ENCODE data around the gene KDM1B. TPM values are rescaled to one million over a fixed set of nuclear protein-coding genes. Genes with fewer than 3 reads are reported as not detected.

KDM1B gene
- total RNA-seq, 1 experiment from 2014 or later, result 13.5 TPM

DNA sequence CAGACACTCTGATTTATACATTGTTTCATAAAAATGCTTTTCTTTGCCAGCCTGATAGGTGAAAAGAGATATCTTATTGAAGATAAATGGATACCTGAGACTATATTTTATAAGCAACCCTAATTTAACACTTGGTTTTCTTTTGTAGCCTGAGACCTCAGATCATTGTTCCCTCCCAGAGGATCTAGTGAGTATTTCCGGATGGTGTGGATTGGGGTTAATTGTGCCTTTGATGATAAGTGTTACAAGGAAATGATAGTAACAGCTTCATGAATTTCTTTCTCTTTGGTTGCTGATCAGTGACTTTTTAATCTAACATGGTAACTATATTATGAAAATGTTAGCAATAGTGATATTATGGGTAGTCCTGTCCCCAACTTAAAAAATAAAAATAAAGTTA lies 30.4 kb downstream of the KDM1B start:
- intact Hi-C loops (cut with micrococcal nuclease; ENCODE audit: unreplicated experiment), result no loop called here
- no TSS peak for BruUV-seq (replicated peaks)
- TF ChIP-seq, protein P1, sequence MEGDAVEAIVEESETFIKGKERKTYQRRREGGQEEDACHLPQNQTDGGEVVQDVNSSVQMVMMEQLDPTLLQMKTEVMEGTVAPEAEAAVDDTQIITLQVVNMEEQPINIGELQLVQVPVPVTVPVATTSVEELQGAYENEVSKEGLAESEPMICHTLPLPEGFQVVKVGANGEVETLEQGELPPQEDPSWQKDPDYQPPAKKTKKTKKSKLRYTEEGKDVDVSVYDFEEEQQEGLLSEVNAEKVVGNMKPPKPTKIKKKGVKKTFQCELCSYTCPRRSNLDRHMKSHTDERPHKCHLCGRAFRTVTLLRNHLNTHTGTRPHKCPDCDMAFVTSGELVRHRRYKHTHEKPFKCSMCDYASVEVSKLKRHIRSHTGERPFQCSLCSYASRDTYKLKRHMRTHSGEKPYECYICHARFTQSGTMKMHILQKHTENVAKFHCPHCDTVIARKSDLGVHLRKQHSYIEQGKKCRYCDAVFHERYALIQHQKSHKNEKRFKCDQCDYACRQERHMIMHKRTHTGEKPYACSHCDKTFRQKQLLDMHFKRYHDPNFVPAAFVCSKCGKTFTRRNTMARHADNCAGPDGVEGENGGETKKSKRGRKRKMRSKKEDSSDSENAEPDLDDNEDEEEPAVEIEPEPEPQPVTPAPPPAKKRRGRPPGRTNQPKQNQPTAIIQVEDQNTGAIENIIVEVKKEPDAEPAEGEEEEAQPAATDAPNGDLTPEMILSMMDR (IDR thresholded peaks at IDR 0.05; ENCODE audit: unreplicated experiment), result no peak
- Mint-ChIP-seq H3K4me3 (ENCODE audit: low read depth, unreplicated experiment) (no peak overlapping the region), H3K9me3 (ENCODE audit: low read depth, unreplicated experiment) (no peaks in the 10 kb centered on the region), H3K4me1 (ENCODE audit: low read depth, unreplicated experiment) (no peaks in the 10 kb centered on the region), H3K27me3 (ENCODE audit: unreplicated experiment) (no peaks in the 10 kb centered on the region), H3K27ac (ENCODE audit: unreplicated experiment) (no peak overlapping the region), H3K36me3 (ENCODE audit: insufficient read depth, unreplicated experiment) (no peaks in the 10 kb centered on the region)
- no peak for DNase-seq
- CTCF ChIA-PET, result interaction anchor here (0.6 kb wide), 1 partner anchor 453 kb away, joined by 3 read pairs; no protein-coding TSS in a partner anchor

DNA sequence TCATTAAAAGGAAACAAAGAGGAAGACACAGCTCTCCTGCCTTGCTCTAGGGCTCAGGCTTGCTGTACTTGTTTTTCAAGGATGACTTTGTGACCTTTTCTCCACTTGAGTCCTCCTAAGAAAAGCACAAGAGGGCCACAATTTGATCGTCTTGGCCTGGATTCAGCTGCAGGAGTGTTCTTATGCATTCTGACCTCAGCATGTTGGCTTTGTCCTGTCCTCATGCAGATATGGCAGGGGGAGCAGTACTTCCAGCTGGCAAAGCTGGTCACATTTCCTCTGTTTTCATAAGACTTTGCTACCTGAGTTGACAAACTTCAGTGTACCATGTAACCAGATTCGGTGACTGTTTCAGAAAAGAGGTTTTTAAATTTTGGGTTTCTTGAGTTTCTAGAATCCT lies 30.8 kb downstream of the KDM1B start:
- Mint-ChIP-seq H3K4me3 (ENCODE audit: low read depth, unreplicated experiment) (no peak overlapping the region), H3K27ac (ENCODE audit: unreplicated experiment) (no peak overlapping the region), H3K4me1 (ENCODE audit: low read depth, unreplicated experiment) (no peaks in the 10 kb centered on the region), H3K27me3 (ENCODE audit: unreplicated experiment) (no peaks in the 10 kb centered on the region), H3K36me3 (ENCODE audit: insufficient read depth, unreplicated experiment) (no peaks in the 10 kb centered on the region), H3K9me3 (ENCODE audit: low read depth, unreplicated experiment) (no peaks in the 10 kb centered on the region)
- TF ChIP-seq, protein P1 (IDR thresholded peaks at IDR 0.05; ENCODE audit: unreplicated experiment), result no peak
- no TSS peak for BruUV-seq (replicated peaks)
- DNase-seq, result no peak
- CTCF ChIA-PET, result interaction anchor here (0.6 kb wide), 1 partner anchor 453 kb away, joined by 3 read pairs; no protein-coding TSS in a partner anchor
- intact Hi-C loops (cut with micrococcal nuclease; ENCODE audit: unreplicated experiment), result no loop called here

DNA sequence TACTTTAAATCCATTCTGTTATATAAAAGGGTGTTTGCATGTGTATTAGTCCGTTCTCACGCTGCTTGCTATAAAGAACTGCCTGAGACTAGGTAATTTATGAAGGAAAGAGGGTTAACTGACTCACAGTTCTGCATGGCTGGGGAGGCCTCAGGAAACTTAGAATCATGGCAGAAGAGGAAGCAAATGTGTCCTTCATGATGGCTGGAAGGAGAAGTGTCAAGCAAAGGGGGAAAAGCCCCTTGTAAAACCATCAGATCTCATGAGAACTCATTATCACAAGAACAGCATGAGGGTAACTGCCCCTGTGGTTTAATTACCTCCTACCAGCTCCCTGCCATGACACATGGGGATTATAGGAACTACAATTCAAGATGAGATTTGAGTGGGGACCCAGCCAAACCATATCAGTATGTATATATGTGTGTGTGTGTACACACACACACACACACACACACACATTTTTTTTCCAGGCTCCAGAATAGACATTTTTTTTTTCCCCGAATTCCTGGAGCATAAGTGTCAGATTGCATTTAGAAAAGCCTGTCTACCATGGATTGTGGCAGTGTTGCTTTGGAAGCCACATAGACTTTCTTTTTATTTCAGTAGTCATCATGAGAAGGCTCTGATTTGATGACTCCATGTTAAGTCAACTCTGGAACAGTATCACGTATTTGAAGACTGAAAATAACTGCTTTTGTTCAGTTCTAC lies 31.5 kb downstream of the KDM1B start:
- Mint-ChIP-seq H3K27me3 (ENCODE audit: unreplicated experiment) (no peaks in the 10 kb centered on the region), H3K27ac (ENCODE audit: unreplicated experiment) (no peak overlapping the region), H3K36me3 (ENCODE audit: insufficient read depth, unreplicated experiment) (no peaks in the 10 kb centered on the region), H3K4me1 (ENCODE audit: low read depth, unreplicated experiment) (no peaks in the 10 kb centered on the region), H3K4me3 (ENCODE audit: low read depth, unreplicated experiment) (no peak overlapping the region), H3K9me3 (ENCODE audit: low read depth, unreplicated experiment) (no peaks in the 10 kb centered on the region)
- no peak for DNase-seq
- no TSS peak for BruUV-seq (replicated peaks)
- intact Hi-C loops (cut with micrococcal nuclease; ENCODE audit: unreplicated experiment), result no loop called here
- TF ChIP-seq, protein P1 (IDR thresholded peaks at IDR 0.05; ENCODE audit: unreplicated experiment), result no peak
- CTCF ChIA-PET, result interaction anchor here (0.6 kb wide), 1 partner anchor 454 kb away, joined by 3 read pairs; no protein-coding TSS in a partner anchor

DNA sequence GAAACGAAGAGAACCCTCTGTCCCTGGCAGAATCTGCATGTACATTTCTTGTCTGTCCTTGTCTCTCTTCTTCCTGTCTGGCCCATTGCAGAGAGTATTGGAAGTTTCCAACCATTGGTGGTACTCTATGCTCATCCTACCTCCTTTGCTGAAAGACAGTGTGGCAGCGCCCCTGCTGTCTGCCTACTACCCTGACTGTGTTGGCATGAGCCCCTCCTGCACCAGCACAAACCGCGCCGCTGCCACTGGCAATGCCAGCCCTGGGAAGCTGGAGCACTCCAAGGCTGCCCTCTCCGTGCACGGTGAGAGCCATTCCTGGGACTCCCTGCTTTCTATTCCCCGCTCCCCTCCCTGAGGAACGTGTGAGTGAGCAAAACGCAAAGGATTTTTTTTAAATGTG lies 32.5 kb downstream of the KDM1B start:
- TF ChIP-seq, protein P1 (IDR thresholded peaks at IDR 0.05; ENCODE audit: unreplicated experiment), result no peak
- Mint-ChIP-seq H3K4me3 (ENCODE audit: low read depth, unreplicated experiment) (no peak overlapping the region), H3K4me1 (ENCODE audit: low read depth, unreplicated experiment) (no peaks in the 10 kb centered on the region), H3K36me3 (ENCODE audit: insufficient read depth, unreplicated experiment) (no peaks in the 10 kb centered on the region), H3K27me3 (ENCODE audit: unreplicated experiment) (no peaks in the 10 kb centered on the region), H3K27ac (ENCODE audit: unreplicated experiment) (no peak overlapping the region), H3K9me3 (ENCODE audit: low read depth, unreplicated experiment) (no peaks in the 10 kb centered on the region)
- BruUV-seq (replicated peaks), result no TSS peak
- intact Hi-C loops (cut with micrococcal nuclease; ENCODE audit: unreplicated experiment), result no loop called here
- CTCF ChIA-PET, result no interaction called here
- no peak for DNase-seq

Measured in Calu3 (cell line).